GM04504 (cell line): ENCODE results near the gene ITGB6.

Experiments used
- DNase-seq: peaks from one replicate; pipeline ENCODE4 v3.0.0-alpha.2; 2012; ENCODE audit warnings: low read depth

Gene ITGB6

DNA sequence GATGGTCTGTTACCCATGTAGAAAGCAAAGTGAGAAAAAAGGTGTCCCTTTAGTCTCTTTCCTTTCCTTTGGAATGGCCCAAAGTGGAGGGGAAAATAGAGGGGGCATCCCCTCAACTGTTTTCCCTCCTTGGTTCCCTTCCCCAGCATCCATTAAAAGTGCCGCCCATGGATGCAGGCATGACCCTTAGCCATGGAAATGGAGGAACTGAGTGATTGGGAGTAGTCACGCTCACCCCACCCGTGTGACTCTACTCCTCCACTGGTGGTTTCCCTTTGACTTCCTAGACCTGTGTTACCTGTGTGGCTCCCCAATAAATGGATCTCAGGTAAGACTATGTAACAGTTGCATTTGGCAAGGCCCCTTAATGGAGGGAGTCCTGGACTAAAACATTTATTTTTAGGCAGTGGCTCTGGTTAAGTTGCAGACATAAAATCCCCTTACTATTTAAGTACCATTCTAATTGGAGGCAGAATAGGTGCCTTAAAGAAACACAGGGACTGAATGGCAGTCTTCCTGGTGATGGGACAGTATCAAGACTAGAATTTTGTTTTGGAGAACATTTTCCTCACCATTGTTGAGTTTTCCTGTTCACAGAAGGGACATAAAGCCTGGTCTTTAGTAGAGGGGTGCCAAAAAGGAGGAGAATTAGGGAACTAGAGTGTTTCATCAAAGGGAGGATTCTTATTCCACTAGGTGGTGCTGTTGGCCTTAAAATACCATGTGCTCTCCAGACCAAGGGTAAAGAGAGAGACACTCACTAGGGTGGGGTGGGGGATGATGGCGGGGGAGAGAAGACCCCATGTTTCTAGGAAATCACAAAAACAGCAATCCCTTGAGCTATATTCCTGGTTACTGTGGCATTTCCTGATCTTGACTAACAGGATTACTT, 112.0 kb downstream of the ITGB6 start:
- no peak for DNase-seq

DNA sequence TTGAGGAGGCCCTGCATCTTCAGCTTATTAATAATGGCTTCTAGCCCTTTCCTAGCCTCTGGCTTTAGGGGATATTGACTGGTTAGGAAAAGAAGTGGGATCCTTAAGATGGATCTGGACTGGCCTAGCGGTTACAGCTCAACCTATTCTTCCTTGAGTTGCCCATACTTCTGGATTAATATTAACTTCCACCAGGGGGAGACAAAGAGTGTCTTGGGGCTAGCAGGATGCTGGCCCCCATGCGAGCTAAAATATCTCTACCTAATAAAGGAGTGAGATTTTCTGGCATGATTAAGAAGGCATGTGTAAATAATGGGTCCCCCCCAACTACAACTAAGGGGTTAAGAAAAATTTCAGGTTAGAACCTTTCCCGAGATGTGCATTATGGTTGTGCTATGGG, 114.4 kb downstream of the ITGB6 start:
- DNase-seq, result no peak

DNA sequence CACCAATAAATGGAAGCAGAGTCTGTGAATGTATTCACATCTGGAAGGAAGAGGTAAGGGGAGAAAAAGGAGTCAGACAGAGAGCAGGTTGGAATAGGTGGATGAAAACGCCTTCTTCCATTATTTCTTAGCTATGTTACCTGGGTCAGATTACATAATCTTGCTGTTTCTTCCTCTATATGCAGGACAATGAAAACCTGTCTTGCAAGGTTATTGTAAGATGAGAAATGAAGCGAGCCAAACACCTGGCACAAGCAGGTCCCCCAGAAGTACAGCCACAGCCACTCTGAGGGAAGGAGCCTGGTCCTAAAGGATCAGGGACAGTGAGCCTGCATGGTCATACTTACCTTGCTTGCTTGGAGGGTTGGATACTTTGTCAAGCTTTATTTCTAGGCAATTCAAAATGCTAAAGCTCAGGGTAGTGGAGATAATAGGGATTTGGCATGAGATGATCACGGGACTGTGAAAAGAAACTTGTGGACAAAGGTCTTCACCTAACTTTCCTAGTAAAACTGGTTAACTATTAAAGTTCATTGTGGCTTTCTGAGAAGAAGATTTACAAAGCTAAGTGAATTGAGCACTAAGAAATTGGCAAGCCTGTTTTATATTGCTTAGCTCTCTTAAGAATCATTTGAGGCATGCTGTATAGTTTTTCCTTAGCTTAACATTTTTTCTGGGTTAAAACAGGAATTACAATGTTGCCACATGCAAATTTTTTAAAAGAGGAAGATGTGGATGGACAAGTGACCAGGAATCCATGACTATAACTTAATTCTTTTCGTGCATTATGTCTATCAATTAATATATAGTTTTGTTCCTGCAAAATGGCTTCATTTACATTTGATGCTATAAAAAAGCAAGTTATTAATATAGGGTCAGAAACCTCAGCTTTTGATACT, 121.9 kb downstream of the ITGB6 start:
- no peak for DNase-seq

DNA sequence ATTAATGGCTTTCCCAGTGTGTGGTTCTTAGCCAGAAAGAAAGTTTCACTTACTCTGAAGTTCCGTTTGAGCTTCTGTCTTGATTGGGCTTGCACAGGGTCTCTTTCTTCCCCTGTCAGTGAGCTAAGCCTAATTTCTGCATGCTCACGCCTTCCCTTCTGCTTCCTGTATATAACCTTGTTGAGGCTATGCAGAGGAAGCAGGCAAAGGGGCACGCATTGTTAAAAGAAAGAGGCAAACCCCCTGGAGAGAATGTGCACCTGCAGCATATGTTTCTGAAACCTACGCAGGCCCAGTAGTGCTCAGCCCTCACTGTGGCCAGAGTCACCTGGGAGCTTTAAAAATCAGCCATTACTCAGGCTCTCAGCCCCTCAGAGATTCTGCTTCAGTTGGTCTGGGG, 123.2 kb downstream of the ITGB6 start:
- DNase-seq, result no peak

DNA sequence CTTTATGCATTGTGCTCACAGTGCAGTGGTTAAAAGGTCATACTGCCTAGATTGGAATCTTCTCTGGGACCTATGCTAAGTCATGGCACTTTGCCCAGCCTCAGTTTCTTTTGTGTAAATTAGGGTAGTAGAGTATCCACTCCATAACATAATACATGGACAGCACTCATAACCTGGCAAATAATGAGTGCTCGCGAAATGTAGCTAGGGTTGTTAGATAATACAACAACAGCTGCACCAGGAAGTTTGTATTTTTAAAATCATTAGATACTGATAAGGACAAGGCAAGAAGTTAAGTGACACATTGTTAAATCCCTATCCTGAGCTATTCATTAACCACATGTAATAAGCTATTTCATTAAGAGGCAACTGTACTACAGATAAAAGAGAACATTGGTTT, 123.8 kb downstream of the ITGB6 start:
- DNase-seq, result no peak

DNA sequence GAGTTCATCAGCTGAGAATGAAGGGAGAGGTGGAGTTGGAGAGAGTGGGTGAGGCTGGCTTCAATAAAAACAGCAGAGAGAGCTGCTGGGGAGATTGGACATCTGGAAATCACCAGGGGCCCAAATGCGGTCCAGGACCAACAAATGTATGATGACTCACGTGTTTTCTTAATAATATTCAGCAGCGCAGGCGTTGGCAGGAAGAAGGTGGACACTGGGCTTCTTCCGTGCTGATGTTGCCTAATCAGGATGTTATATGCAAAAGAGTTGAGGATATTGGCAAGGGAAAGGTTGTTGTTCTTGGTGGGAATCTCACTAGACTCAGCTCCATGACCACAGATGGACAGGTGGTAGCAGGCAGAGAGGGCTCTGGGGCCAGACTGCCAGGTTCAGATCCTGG, 124.9 kb downstream of the ITGB6 start:
- DNase-seq, result peak; percentile 91

DNA sequence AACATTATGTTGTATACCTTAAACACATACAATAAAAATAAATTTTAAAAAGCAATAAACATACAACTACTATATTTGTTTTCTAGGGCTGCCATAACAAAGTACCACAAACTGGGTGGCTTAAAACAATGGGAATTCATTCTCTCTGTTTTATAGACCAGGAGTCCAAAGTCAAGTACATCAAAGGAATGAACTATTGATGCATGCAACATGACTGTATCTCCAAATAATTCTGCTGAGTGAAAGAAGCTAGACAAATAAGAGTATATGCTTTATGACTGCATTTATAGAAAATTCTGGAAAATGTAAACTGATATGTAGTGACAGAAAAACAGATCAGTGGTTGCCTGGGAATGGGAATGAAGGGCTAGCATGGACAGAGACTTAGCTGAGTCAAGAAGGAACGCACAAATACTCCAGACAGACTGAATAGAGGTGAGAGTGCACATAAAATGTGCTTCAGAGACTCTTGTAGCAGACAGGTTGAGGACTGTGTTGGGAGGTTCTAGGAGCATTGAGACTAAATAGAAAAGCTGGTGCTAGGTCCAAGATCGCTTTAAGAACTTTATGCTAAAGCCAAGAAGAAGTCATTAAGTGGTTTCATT, 126.7 kb downstream of the ITGB6 start:
- no peak for DNase-seq

DNA sequence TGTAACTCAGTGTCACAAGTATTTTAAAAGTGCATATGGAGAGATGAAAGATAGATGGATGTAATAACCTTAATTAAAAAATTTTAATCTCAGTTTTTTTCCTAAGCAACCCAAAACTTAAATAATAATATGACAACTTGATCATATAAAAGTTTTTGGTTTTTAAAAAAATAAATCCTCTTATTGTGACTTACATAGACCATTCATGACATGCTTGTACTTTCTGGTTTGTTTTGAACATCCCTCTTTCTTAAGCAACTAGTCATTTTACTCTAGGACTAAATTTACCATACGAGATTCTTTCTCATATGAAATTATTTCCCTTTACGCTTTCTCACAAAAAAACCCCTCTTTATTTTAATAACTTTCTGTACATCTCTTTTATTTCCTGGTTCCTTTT, 131.2 kb downstream of the ITGB6 start:
- DNase-seq, result no peak

DNA sequence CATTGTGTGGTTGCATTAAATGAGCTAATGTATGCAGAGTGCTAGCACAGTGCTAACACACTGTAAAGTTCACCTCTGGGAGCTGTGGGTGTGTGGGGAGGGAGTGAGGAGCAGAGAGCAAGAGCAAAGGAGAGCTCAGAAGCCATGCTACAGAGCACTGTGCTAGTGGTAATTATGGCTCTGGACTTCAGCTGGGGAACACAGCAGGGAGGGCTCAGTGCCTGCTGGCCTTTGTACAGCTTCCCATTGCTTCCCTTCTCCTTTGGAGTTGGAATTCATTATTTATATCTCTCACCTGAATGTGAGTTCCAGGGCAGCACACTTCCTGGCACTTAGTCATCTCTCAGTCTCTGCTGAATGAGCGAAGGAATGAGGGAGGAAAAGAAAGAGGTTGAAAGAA, 135.2 kb downstream of the ITGB6 start:
- DNase-seq, result no peak

DNA sequence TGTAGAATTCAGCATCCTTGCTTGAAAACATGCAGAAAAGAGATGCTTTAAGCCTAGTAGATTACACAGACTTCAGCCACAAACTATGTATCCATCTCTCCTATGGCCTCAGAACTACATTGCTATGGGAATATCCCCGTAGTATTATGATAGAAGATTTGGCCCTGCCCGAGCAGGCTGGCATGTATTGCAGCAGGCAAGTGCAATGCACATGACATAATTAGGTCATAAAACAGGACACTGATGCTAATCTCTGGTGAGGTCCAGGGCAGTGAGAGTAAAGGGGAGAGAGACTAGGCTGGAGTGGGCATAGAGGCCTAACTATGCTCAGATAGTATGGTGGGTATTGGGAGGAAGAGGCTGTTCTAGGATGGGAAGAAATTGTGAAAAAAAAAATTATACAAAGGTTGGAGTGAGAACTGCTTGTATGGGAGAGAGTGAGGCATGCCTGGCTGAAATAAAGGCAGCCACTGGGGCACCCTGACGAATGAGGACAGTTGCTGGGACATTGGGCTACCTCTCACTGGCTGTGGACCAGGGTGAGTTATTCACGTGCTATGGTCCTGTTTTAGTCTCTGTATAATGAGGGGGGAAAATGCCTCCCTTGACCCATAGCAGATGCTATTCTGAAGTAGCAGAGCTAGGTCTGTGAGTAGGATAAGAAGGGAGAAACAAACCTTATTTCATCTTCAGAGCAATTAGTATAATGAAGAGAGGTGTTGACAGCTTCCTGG, 136.0 kb downstream of the ITGB6 start:
- no peak for DNase-seq

DNA sequence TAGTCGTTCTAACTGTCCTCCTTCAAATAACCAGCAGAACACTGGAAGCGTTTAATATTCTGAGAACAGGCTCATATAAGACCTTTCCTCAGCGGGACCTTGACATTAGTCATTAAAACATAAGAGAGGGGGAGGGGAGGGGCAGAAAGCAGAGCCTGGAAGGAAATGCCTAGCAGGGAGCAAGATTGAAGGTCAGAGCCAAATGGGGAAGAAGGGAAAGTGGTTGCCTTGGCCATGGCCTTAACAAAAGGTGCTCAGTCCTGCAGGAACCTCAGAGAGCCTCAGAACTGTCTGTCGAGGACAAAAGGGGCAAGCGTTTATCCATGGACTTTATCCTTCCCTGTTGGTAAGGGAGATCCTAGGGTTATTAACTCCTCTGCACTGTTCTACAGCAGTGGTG, 136.8 kb downstream of the ITGB6 start:
- DNase-seq, result no peak

DNA sequence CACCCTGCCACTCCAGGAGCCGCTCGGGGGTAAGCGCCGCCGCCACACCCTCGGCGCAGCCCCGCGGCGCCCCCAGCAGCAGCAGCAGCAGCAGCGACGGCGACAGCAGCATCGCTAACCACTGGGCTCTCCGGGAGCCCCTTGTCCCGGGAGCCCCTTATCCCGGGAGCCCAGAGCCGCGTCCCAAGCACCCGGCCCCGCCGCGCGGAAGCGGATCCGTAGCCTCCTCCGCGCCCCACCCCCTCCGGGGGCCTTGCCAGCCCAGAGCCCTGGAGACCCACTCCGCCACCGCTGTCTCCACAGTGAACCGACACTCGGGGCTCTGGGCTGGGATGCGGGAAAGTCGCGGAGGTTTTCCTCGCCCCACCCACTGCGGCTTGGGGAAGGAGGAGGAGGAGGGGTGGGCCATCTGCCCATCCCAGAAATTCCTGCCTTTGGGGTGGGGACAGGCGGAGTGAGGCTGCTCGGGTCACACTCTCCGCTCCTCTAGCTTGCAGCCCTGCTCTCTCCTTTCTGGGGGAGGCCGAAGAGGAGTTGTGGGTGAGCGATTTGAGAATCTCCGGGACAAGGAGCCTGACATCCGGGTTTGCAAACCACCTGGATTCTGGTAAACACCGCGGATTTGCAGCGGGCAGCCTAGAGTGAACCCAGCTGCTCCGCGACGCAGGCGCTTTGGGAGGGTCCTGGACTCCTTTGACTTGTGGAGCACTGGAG, 137.6 kb downstream of the ITGB6 start, which contains the start of gene PLA2R1:
Gene PLA2R1 (minus strand): TSS at position 324 of the 714 bp plus-strand sequence. CDS start 212 bp downstream, at position 112.
- peak; percentile 23 for DNase-seq

DNA sequence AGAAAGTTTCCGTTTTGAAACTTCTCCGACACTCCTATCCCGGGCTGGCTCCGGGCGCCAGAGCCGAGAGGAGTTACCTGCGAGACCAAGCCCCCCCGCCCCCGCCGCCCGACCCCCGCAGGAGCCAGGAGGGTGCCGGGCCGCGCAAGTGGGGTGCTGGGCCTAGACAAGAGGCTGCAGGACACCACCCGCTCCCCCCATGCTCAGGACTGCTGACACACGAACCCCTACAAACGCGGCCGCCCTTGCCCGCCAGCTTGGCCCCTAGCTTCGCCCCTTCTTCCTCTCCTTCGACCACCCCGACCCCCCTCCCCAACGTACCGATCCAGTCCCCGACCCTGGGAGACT, 138.2 kb downstream of the ITGB6 start:
- no peak for DNase-seq

DNA sequence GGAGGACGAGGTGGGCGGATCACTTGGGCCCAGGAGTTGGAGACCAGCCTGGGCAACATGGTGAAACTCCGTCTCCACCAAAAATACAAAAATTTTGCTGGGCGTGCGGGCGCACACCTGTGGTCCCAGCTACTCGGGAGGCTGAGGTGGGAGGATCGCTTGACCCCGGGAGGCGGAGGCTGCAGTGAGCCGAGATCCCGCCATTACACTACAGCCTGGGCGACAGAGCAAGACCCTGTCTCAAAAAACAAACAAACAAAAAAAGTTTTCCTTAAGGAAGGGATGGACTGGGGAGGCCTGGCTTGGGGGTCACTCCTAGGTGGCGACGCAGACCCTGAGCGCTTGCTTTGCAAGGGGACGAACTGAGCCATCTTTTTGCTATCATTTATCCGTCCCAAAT, 138.5 kb downstream of the ITGB6 start:
- no peak for DNase-seq

DNA sequence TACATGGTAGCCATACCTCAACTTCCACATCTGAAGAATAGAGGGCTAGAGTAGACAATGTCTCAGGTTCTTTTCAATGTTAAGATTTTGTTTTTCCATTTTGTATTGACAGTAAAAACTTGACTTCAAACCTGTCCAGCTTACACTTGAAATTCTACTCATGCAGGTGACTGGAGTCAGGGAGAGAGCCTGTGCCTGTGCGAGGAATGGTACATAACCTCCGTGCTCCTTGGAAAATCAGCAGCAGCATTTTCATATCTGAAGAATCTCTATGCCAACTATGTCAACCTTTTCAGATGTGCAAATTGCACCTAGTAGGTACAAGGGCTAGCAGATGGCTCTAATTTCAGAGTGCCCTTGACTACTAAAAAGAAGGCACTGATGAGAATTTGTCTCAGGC, 139.8 kb downstream of the ITGB6 start:
- no peak for DNase-seq

DNA sequence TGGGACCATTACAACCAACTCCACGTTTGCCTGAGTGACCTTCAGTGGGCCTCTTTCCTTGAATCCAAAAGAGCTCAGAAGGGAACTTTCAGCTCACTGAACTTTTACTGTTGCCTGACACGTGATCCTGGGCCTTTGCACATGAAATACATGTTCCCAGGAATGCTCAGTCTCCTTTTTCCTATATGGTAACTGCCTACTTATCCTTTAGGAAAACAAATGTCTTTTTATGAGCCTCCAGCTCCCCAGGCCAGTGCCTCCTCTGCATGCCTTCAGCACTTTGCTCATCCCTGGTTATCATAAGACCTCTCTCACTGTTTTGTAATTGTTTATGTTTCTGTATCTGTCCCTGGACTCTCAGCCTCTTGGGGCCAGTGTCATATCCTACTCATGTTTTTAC, 142.7 kb downstream of the ITGB6 start:
- no peak for DNase-seq

DNA sequence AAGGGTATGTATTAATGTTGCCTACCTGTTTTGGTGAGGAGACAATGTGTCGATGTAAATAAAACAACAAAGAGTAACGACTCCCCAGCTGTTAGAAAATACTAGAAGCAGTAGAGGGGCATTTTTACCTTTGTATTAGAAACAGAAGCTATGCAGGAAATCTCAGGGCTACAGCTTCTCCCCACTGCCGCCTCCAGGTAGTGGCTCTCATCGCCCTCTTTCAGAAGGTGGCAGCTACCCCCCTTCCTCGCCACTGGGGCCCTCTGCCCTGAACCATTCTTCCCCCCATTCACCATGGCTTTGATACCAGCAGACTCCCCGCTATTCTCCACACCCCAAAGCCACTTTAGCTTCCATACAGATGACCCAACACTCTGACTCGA, 144.4 kb downstream of the ITGB6 start:
- DNase-seq, result no peak

DNA sequence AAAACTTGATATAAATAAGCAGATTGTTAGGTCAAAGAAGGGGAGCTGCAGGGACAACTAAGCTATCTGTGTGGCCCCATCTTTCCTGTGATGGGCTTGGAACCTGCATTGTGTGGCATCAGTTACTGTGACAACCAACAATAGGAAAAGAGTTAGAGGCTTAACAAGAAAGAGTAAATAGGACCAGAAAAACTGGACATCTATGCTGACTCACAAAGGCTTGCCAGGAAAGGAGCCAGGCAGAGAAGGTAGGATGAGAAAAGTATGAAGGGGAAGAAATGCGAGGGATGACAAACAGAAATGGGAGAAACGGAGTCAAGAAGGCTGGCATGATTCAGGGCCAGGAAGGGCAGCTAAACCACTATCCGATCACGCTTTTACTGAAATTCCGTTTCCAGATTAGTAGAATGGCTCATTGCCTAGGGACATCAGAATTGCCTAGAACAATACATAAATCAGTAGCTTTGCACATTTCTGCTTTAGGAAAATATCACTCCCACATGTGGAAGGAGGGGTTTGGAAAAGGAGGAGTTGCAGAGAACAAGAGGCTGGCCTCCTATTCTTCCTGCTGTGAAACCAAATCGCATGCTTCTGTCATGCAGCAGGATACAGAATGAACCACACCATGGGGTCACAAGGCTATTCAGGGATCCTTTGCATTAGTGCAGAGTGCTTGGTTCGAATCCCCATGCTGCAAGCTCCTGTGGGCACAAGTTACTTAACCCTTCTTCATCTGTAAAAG, 144.9 kb downstream of the ITGB6 start:
- DNase-seq, result peak; percentile 38

DNA sequence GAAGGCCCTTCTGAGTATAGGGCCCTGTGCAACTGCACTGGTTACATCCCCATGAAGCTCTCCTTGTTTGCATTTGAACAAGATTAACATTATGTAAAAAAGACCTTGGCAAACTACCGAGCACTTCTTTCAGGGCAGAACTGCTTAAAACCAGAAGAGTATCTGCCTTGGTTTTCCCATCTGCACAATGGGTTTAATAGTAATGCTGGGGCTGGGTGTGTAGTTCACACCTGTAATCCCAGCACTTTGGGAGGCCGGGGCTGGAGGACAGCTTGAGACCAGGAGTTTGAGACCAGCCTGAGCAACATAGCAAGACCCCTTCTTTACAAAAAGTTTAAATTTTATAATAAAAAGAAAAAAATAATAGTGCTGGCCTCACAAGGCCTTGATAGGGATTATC, 146.1 kb downstream of the ITGB6 start:
- no peak for DNase-seq

DNA sequence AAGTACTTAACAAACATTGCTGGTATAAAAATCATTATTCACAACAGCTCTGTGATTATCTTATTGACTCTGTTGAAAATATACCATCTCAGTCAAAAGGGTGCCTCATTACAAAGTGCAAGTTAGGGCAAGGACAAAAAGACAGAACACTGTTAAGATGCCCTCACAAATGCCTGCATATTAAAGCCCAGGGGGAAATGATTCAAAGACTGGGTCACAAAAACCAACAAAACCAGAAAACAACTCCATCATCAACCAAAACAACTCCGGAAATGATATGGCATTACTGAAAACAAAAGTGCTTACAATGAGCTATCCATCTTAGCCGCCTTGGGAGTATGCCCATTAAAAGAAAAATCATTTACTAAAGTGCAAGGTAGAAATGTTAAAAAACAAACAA, 147.5 kb downstream of the ITGB6 start:
- no peak for DNase-seq

DNA sequence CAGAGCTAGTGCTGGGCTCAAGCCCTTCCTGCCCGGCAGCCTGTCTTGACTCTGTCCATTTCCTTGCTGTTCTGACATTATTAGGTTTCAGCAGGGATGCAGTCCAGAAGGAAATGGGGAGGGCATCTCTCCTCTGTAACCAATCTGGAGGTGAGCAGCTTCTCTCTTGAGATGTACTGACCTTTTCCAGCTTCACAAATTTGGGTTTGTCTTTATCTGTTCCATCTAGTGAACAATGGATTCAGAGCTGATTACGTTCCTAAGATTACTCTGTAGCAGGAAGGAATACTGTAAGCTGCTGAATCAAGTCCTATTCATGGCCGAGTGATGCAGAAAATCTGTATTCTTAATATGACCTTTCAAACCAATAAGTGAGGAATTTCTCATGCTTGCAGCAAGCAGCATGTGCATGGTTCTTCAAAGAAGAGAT, 148.7 kb downstream of the ITGB6 start:
- no peak for DNase-seq
